Measurements from ENCODE around the gene BCKDK. TPM values are rescaled to one million over a fixed set of nuclear protein-coding genes. Genes with fewer than 3 reads are reported as not detected.
"Not testable (repeated sequence)": the region's sequence is repeated elsewhere in the genome, so short reads cannot be mapped to it uniquely, and the experiment has no call there.

Gene BCKDK
- total RNA-seq, 4 donors from 2014 or later = 26.6 to 39.8 (median 33.5) TPM

- intact Hi-C loops (cut with DNase I) = loop anchor here (5.0 kb wide), 1 partner anchor 155 kb away; the partner anchor contains the start of gene HSD3B7
- TF ChIP-seq, protein P1, sequence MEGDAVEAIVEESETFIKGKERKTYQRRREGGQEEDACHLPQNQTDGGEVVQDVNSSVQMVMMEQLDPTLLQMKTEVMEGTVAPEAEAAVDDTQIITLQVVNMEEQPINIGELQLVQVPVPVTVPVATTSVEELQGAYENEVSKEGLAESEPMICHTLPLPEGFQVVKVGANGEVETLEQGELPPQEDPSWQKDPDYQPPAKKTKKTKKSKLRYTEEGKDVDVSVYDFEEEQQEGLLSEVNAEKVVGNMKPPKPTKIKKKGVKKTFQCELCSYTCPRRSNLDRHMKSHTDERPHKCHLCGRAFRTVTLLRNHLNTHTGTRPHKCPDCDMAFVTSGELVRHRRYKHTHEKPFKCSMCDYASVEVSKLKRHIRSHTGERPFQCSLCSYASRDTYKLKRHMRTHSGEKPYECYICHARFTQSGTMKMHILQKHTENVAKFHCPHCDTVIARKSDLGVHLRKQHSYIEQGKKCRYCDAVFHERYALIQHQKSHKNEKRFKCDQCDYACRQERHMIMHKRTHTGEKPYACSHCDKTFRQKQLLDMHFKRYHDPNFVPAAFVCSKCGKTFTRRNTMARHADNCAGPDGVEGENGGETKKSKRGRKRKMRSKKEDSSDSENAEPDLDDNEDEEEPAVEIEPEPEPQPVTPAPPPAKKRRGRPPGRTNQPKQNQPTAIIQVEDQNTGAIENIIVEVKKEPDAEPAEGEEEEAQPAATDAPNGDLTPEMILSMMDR (IDR thresholded peaks at IDR 0.05) = peak; percentile 95 to 100 (median 100)
- TF ChIP-seq POLR2A (IDR thresholded peaks at IDR 0.05) = peak in 2 of 4 donors; percentile 15 to 19
- peak overlapping the region; percentile 88 to 93 (median 89) for H3K27ac ChIP-seq
- peak; percentile 98 for DNase-seq
- peaks cover 28 to 64% (median 33%) of the 10 kb centered on the region in 3 donors for H3K4me1 ChIP-seq
- no peaks in the 10 kb centered on the region for H3K9me3 ChIP-seq
- 2 to 5% methylated on average over 15 to 22 of the region's 89 CpGs for WGBS, 2 donors
- no peaks in the 10 kb centered on the region for H3K36me3 ChIP-seq
- H3K4me3 ChIP-seq = peak overlapping the region; percentile 40 to 70 (median 50)
- H3K27me3 ChIP-seq = peaks cover 0 to 12% (median 0%) of the 10 kb centered on the region in 4 donors
Measured at GRCh38 chr16:31142109-31143010, 34.2 kb downstream of the BCKDK start.

DNA sequence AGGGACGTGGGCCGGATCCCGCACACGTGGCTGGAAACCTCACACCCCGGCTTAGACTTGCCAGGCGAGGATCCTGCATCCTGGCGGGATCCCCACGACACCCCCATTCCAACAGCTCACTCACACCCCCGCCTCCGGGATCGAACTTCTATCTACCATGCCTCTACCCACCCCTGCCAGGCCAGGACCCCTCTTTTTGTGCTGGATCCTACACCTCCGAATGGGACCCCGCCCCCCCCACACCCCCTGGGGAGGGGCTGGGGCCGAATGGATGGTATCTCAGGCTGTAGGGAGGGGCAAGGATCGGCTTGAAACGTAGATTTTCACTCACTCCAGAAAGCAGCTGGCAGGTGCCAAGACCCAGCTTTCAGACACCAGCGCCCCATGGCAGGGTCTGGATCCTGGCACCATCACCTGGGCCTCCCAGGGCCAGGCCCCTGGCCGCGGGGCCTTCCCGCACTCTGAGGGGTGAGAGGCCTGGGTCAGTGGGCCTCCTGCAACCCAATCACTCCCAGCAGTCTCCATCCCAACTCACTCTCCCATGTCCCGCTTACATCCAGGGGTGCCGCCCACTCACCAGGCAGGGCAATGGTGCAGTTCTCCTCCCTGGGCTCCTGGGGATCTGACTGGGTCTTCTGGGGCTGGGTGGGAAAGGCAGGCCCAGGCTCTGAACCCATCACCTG is 35.0 kb downstream of the BCKDK start:
- peaks cover 28 to 65% (median 33%) of the 10 kb centered on the region in 3 donors for H3K4me1 ChIP-seq

DNA sequence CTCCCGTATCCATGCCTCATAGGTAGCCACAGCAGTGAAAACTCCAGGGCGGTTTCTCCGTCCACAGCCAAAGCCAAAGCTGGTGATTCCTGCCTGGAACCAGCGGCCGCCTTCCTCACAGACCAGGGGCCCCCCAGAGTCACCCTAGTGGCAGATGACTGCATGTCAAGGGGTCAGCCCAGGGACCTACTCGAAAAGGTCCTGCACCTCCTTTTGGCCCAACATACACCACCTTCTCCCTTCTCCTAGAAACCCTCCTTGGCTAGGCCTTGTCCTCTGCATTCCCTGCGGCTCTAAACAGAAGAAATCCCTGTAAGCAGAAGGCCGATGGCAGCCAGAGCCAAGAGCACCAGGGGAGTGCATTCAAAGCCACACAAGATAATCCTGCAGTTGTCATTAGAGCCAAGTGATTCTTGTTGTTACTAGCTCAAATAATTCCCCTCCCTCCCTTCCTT is 35.5 kb downstream of the BCKDK start:
- no peak for DNase-seq
- Histone ChIP-seq H3K4me3 (no peak overlapping the region), H3K9me3 (no peaks in the 10 kb centered on the region), H3K27ac (peak overlapping the region in 1 of 4 donors; percentile 3), H3K4me1 (peaks cover 30 to 65% (median 33%) of the 10 kb centered on the region in 3 donors), H3K27me3 (peaks cover 0 to 25% (median 0%) of the 10 kb centered on the region in 4 donors), H3K36me3 (no peaks in the 10 kb centered on the region)
- intact Hi-C loops (cut with DNase I) = loop anchor here (5.0 kb wide), 1 partner anchor 156 kb away; the partner anchor contains the start of gene HSD3B7
- no peak for TF ChIP-seq POLR2A (IDR thresholded peaks at IDR 0.05)
- TF ChIP-seq, protein P1 (IDR thresholded peaks at IDR 0.05) = no peak
- WGBS, 2 donors = 70 to 80% methylated on average over 4 to 8 of the region's 8 CpGs

More for the DNA sequence above, 35.0 kb downstream of the BCKDK start:
- 55 to 64% methylated on average over 9 to 12 of the region's 22 CpGs for WGBS, 2 donors
- peak overlapping the region; percentile 40 to 70 (median 50) for H3K4me3 ChIP-seq
- peaks cover 0 to 20% (median 0%) of the 10 kb centered on the region in 4 donors for H3K27me3 ChIP-seq
- H3K9me3 ChIP-seq = no peaks in the 10 kb centered on the region
- intact Hi-C loops (cut with DNase I) = loop anchor here (5.0 kb wide), 1 partner anchor 156 kb away; the partner anchor contains the start of gene HSD3B7
- DNase-seq = no peak
- TF ChIP-seq, protein P1 (IDR thresholded peaks at IDR 0.05) = no peak
- no peak for TF ChIP-seq POLR2A (IDR thresholded peaks at IDR 0.05)
- peak overlapping the region; percentile 88 to 93 (median 88) for H3K27ac ChIP-seq
- no peaks in the 10 kb centered on the region for H3K36me3 ChIP-seq

- H3K36me3 ChIP-seq, H3K9me3 ChIP-seq, H3K4me3 ChIP-seq, DNase-seq: not testable (repeated sequence)
- peaks cover 23 to 62% (median 26%) of the 10 kb centered on the region in 3 donors for H3K4me1 ChIP-seq
- intact Hi-C loops (cut with DNase I) = loop anchor here (5.0 kb wide), 1 partner anchor 157 kb away; the partner anchor contains the start of gene HSD3B7
- H3K27ac ChIP-seq = peak overlapping the region in 1 of 4 donors; percentile 3
- 46 to 65% methylated on average over 4 to 5 of the region's 7 CpGs for WGBS, 2 donors
- peaks cover 0 to 32% (median 0%) of the 10 kb centered on the region in 4 donors for H3K27me3 ChIP-seq
Measured at GRCh38 chr16:31144418-31144817, 36.2 kb downstream of the BCKDK start.

DNA sequence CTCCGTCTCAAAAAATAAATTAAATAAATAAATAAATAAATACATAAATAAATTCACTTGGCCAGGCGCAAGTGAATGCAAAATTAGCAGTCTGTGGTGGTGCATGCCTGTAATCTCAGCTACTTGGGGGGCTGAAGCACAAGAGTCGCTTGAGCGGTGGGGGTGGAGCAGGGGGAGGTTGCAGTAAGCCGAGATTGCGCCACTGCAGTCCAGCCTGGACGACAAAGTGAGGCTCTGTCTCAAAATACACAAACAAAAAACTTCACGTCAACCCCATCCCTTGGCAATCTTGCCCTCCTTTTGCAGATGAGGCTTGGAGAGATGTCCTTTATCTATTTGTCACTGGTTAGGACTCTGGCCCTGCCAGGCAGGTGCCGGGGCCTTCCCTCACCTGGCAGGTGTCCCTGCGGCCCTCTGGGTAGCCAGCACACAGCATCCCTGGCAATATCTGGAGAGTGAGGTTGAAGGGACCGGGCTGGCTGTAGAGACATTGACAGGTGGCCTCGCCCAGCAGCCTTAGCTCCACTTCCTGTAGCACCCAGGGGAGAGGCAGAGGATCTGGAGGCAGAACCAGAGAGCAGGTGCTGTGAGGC is 37.3 kb downstream of the BCKDK start:
- intact Hi-C loops (cut with DNase I) = no loop called here
- WGBS, 2 donors = 74 to 78% methylated on average over 8 to 11 of the region's 12 CpGs
- TF ChIP-seq, protein P1 (IDR thresholded peaks at IDR 0.05) = no peak
- no peak for TF ChIP-seq POLR2A (IDR thresholded peaks at IDR 0.05)
- Histone ChIP-seq H3K27ac (no peak overlapping the region), H3K4me3 (no peak overlapping the region), H3K9me3 (no peaks in the 10 kb centered on the region), H3K27me3 (peaks cover 0 to 39% (median 0%) of the 10 kb centered on the region in 4 donors), H3K4me1 (peaks cover 22 to 52% (median 23%) of the 10 kb centered on the region in 3 donors), H3K36me3 (no peaks in the 10 kb centered on the region)
- no peak for DNase-seq

Data from esophagus squamous epithelium (tissue), 5 donors.